NCI-H128 (cell line): ENCODE measurements around the gene JAZF1.

Experiments used
- DNase-seq: peaks from one replicate; lab custom pipeline; 2025; ENCODE audit not compliant: unreplicated experiment; lab: John Stamatoyannopoulos, UW

Gene JAZF1

GRCh38 chr7:28191751-28192150 lies 11.2 kb upstream of the JAZF1 start:
- DNase-seq, result no peak

- DNase-seq, result no peak
Measured at GRCh38 chr7:28191184-28191583, 10.6 kb upstream of the JAZF1 start.

- no peak for DNase-seq
Measured at GRCh38 chr7:28190077-28190710, 9.6 kb upstream of the JAZF1 start.

- no peak for DNase-seq
Measured at GRCh38 chr7:28187012-28187411, 6.4 kb upstream of the JAZF1 start.

GRCh38 chr7:28183627-28184026 lies 3.0 kb upstream of the JAZF1 start:
- no peak for DNase-seq

- DNase-seq, result no peak
Measured at GRCh38 chr7:28182071-28182471, 1.5 kb upstream of the JAZF1 start.

- DNase-seq, result no peak
Measured at GRCh38 chr7:28181416-28181815, 821 bp upstream of the JAZF1 start.

- DNase-seq, result no peak
Measured at GRCh38 chr7:28180031-28180363, 598 bp downstream of the JAZF1 start.

- peak; percentile 5 for DNase-seq
Measured at GRCh38 chr7:28179120-28180030, 1.2 kb downstream of the JAZF1 start.

- no peak for DNase-seq
Measured at GRCh38 chr7:28178599-28178998, 2.0 kb downstream of the JAZF1 start.

GRCh38 chr7:28177836-28178235 lies 2.8 kb downstream of the JAZF1 start:
- DNase-seq, result no peak

- DNase-seq, result no peak
Measured at GRCh38 chr7:28176645-28177044, 4.0 kb downstream of the JAZF1 start.

- no peak for DNase-seq
Measured at GRCh38 chr7:28176174-28176573, 4.4 kb downstream of the JAZF1 start.

GRCh38 chr7:28174901-28175661 lies 5.5 kb downstream of the JAZF1 start:
- DNase-seq, result no peak

GRCh38 chr7:28174442-28174841 lies 6.2 kb downstream of the JAZF1 start:
- DNase-seq, result no peak

- DNase-seq, result no peak
Measured at GRCh38 chr7:28173531-28173930, 7.1 kb downstream of the JAZF1 start.

- no peak for DNase-seq
Measured at GRCh38 chr7:28172958-28173357, 7.6 kb downstream of the JAZF1 start.

GRCh38 chr7:28170701-28171100 lies 9.9 kb downstream of the JAZF1 start:
- no peak for DNase-seq

- no peak for DNase-seq
Measured at GRCh38 chr7:28169230-28169629, 11.4 kb downstream of the JAZF1 start.

- no peak for DNase-seq
Measured at GRCh38 chr7:28168393-28169158, 12.0 kb downstream of the JAZF1 start.
